ENCODE results near the gene S100A3. TPM values are rescaled to one million over a fixed set of nuclear protein-coding genes. Genes with fewer than 3 reads are reported as not detected.

Gene S100A3
- total and polyA plus RNA-seq, 2 of the 13 experiments (the other 11 are each of a cell fraction or from before 2014, with no cell fraction given): 2.5 to 4.5 TPM

DNA sequence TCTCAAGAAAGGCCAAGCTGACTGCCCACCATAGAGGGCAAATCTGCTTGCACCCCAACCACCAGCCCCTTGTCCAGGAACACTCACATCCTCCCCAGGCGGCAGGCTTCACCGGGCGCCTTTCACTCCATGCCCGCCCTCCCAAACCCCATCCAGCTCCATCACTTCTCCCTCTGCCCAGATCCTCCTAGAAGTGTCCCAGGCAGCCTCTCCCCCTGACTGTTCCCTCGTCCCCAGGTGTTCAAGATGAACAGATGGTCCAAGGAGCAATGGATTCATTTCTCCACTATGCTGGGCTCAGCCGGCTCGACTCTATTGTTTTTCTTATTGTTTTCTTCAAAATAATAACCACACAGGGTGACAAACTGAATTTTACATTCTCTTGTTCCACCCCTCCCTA, 35.4 kb downstream of the S100A3 start:
- H3K27ac ChIP-seq (ENCODE audit: extremely low read length, insufficient read depth, low read length): no peak overlapping the region
- no peak for DNase-seq (ENCODE audit: low spot score)
- no peak overlapping the region for H2AFZ ChIP-seq (ENCODE audit: low read length)
- WGBS (ENCODE audit: low lambda C conversion rate): 59% methylated on average over 7 of the region's 7 CpGs
- no peak for FAIRE-seq
- intact Hi-C loops (cut with micrococcal nuclease; ENCODE audit: unreplicated experiment): loop anchor here (5.0 kb wide), 1 partner anchor 114 kb away; the partner anchor contains the start of genes S100A1 and S100A13
- no peak overlapping the region for H3K4me2 ChIP-seq (ENCODE audit: low read depth, low read length)
- in situ Hi-C loops (cut with HindIII; ENCODE audit: extremely low pct_ligation_motif_present, low pct_unique_long_range_greater_than_20kb): loop anchor here (10.0 kb wide), 2 partner anchors 231 to 261 kb away; partner anchors contain the start of gene SLC27A3
- peaks cover 11% of the 10 kb centered on the region; the same call in 1 of the 2 replicates for H3K4me1 ChIP-seq (ENCODE audit: insufficient read depth, low read length)
- ChIA-PET CTCF (ENCODE audit: low intra/inter-chr PET ratio, low total read pairs) (no interaction called here), POLR2A (no interaction called here)
- no peaks in the 10 kb centered on the region for H4K20me1 ChIP-seq (ENCODE audit: insufficient read depth, low read length)
- BruUV-seq (replicated peaks): no TSS peak
- ATAC-seq: no peak
- no peaks in the 10 kb centered on the region for H3K79me2 ChIP-seq (ENCODE audit: insufficient read depth, low read length)
- H3K27me3 ChIP-seq (ENCODE audit: control insufficient read depth in 1 of 2, insufficient read depth in 2 of 2, low read length in 2 of 2): no peaks in the 10 kb centered on the region; a peak in 3 of 5 replicates
- H3K36me3 ChIP-seq (replicated peaks in 1 of 2; ENCODE audit: control insufficient read depth in 1 of 2, insufficient read depth in 2 of 2, low read length in 2 of 2): no peaks in the 10 kb centered on the region
- H3K4me3 ChIP-seq (replicated peaks in 1 of 3; ENCODE audit: insufficient read depth in 1 of 3, low read depth in 2 of 3, low read length in 3 of 3): no peak overlapping the region
- H3K9me3 ChIP-seq (ENCODE audit: low read length): no peaks in the 10 kb centered on the region
- H3K9ac ChIP-seq (ENCODE audit: insufficient read depth, low read depth, low read length): no peak overlapping the region
- TF ChIP-seq LCORL (IDR thresholded peaks at IDR 0.05) (no peak), LCORL (CRISPR knock-in tag; IDR thresholded peaks at IDR 0.05) (no peak), RFXAP (CRISPR knock-in tag; IDR thresholded peaks at IDR 0.05; ENCODE audit: borderline replicate concordance) (no peak), JUN (CRISPR knock-in tag; IDR thresholded peaks at IDR 0.05) (no peak), KDM6A (CRISPR knock-in tag; IDR thresholded peaks at IDR 0.05; ENCODE audit: low read depth) (no peak), CHCHD3 (CRISPR knock-in tag; IDR thresholded peaks at IDR 0.05) (no peak), ZNF17 (CRISPR knock-in tag; IDR thresholded peaks at IDR 0.05) (no peak), ZFP82 (CRISPR knock-in tag; IDR thresholded peaks at IDR 0.05; ENCODE audit: borderline replicate concordance) (no peak), FOXO1 (CRISPR knock-in tag; IDR thresholded peaks at IDR 0.05) (no peak), ZBTB20 (CRISPR knock-in tag; IDR thresholded peaks at IDR 0.05; ENCODE audit: borderline replicate concordance, low read depth) (no peak), ZMAT3 (CRISPR knock-in tag; conservative IDR thresholded peaks at IDR 0.05) (no peak), ZNF841 (CRISPR knock-in tag; IDR thresholded peaks at IDR 0.05; ENCODE audit: borderline replicate concordance) (no peak), HNRNPL (IDR thresholded peaks at IDR 0.05; ENCODE audit: low read depth, low read length) (no peak), NBN (conservative IDR thresholded peaks at IDR 0.05) (no peak), ZNF558 (CRISPR knock-in tag; IDR thresholded peaks at IDR 0.05; ENCODE audit: borderline replicate concordance) (no peak)
- TF ChIP-seq, protein P1, sequence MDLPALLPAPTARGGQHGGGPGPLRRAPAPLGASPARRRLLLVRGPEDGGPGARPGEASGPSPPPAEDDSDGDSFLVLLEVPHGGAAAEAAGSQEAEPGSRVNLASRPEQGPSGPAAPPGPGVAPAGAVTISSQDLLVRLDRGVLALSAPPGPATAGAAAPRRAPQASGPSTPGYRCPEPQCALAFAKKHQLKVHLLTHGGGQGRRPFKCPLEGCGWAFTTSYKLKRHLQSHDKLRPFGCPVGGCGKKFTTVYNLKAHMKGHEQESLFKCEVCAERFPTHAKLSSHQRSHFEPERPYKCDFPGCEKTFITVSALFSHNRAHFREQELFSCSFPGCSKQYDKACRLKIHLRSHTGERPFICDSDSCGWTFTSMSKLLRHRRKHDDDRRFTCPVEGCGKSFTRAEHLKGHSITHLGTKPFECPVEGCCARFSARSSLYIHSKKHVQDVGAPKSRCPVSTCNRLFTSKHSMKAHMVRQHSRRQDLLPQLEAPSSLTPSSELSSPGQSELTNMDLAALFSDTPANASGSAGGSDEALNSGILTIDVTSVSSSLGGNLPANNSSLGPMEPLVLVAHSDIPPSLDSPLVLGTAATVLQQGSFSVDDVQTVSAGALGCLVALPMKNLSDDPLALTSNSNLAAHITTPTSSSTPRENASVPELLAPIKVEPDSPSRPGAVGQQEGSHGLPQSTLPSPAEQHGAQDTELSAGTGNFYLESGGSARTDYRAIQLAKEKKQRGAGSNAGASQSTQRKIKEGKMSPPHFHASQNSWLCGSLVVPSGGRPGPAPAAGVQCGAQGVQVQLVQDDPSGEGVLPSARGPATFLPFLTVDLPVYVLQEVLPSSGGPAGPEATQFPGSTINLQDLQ (CRISPR knock-in tag; IDR thresholded peaks at IDR 0.05): no peak
- TF ChIP-seq, protein P2, sequence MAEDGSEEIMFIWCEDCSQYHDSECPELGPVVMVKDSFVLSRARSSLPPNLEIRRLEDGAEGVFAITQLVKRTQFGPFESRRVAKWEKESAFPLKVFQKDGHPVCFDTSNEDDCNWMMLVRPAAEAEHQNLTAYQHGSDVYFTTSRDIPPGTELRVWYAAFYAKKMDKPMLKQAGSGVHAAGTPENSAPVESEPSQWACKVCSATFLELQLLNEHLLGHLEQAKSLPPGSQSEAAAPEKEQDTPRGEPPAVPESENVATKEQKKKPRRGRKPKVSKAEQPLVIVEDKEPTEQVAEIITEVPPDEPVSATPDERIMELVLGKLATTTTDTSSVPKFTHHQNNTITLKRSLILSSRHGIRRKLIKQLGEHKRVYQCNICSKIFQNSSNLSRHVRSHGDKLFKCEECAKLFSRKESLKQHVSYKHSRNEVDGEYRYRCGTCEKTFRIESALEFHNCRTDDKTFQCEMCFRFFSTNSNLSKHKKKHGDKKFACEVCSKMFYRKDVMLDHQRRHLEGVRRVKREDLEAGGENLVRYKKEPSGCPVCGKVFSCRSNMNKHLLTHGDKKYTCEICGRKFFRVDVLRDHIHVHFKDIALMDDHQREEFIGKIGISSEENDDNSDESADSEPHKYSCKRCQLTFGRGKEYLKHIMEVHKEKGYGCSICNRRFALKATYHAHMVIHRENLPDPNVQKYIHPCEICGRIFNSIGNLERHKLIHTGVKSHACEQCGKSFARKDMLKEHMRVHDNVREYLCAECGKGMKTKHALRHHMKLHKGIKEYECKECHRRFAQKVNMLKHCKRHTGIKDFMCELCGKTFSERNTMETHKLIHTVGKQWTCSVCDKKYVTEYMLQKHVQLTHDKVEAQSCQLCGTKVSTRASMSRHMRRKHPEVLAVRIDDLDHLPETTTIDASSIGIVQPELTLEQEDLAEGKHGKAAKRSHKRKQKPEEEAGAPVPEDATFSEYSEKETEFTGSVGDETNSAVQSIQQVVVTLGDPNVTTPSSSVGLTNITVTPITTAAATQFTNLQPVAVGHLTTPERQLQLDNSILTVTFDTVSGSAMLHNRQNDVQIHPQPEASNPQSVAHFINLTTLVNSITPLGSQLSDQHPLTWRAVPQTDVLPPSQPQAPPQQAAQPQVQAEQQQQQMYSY (CRISPR knock-in tag; IDR thresholded peaks at IDR 0.05): no peak
- TF ChIP-seq, protein P3, sequence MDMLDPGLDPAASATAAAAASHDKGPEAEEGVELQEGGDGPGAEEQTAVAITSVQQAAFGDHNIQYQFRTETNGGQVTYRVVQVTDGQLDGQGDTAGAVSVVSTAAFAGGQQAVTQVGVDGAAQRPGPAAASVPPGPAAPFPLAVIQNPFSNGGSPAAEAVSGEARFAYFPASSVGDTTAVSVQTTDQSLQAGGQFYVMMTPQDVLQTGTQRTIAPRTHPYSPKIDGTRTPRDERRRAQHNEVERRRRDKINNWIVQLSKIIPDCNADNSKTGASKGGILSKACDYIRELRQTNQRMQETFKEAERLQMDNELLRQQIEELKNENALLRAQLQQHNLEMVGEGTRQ (IDR thresholded peaks at IDR 0.05; ENCODE audit: low read depth, low read length): no peak
- TF ChIP-seq, protein P3 (CRISPR knock-in tag; IDR thresholded peaks at IDR 0.05; ENCODE audit: borderline replicate concordance): no peak

Measured in HepG2 (cell line).